ENCODE data around the gene CEP104. TPM values are rescaled to one million over a fixed set of nuclear protein-coding genes. Genes with fewer than 3 reads are reported as not detected.

The CEP104 gene
- total and polyA plus RNA-seq, 9 of the 15 experiments (the other 6 are each of a cell fraction or from before 2014, with no cell fraction given) = 11.2 to 63.4 (median 42.6) TPM

GRCh38 chr1:3772027-3772714 lies 84.8 kb downstream of the CEP104 start (continued):
- TF ChIP-seq CEBPG (CRISPR knock-in tag; IDR thresholded peaks at IDR 0.05) (no peak; the same call in 1 of the 2 replicates), CEBPG (tag; conservative IDR thresholded peaks at IDR 0.05 in 1 of 2, IDR thresholded peaks at IDR 0.05 in 1 of 2) (no peak), NCOR1 (IDR thresholded peaks at IDR 0.05) (no peak), PCBP2 (IDR thresholded peaks at IDR 0.05; ENCODE audit: low read depth, low read length, poor library complexity, severe bottlenecking) (no peak), KLF10 (CRISPR knock-in tag; IDR thresholded peaks at IDR 0.05) (no peak), CREB1 (IDR thresholded peaks at IDR 0.05) (no peak), CREB1 (CRISPR knock-in tag; IDR thresholded peaks at IDR 0.05) (peak; percentile 39; the same call in 1 of the 2 replicates), ZNF184 (CRISPR knock-in tag; IDR thresholded peaks at IDR 0.05) (no peak), GABPB1 (CRISPR knock-in tag; IDR thresholded peaks at IDR 0.05) (peak; percentile 70), SRSF1 (IDR thresholded peaks at IDR 0.05; ENCODE audit: low read depth, low read length) (no peak), KLF16 (IDR thresholded peaks at IDR 0.05) (no peak), CLOCK (CRISPR knock-in tag; IDR thresholded peaks at IDR 0.05; ENCODE audit: borderline replicate concordance) (no peak), IRF2 (CRISPR knock-in tag; IDR thresholded peaks at IDR 0.05) (no peak), HMG20B (CRISPR knock-in tag; IDR thresholded peaks at IDR 0.05) (no peak), NFRKB (IDR thresholded peaks at IDR 0.05; ENCODE audit: low read depth) (no peak), NUFIP1 (IDR thresholded peaks at IDR 0.05; ENCODE audit: partially characterized antibody) (no peak), CHD4 (IDR thresholded peaks at IDR 0.05; ENCODE audit: insufficient read depth, insufficient replicate concordance, low read depth, low read length, poor library complexity, severe bottlenecking) (no peak), FOXO4 (CRISPR knock-in tag; IDR thresholded peaks at IDR 0.05) (no peak), TRIM24 (IDR thresholded peaks at IDR 0.05) (no peak), ZNF592 (IDR thresholded peaks at IDR 0.05) (no peak), DDX20 (tag; IDR thresholded peaks at IDR 0.05; ENCODE audit: low read depth) (no peak), XRCC5 (IDR thresholded peaks at IDR 0.05; ENCODE audit: low read depth, low read length) (no peak)
